GM12878 (cell line): ENCODE results near the gene CREB5. TPM values are rescaled to one million over a fixed set of nuclear protein-coding genes. Genes with fewer than 3 reads are reported as not detected.
A peak's percentile ranks its signal among the peaks of the same experiment; 100 is the strongest.

ENCODE experiments used
- ATAC-seq: fragments of 200-7000 bp; cut with Tn5 transposase; 3 replicates; pipeline ENCODE4 v1.9.1; 2020; ENCODE audit warnings: mild to moderate bottlenecking, moderate library complexity
- BruUV-seq: library from RNA; stranded (reverse); fragments of 400-500 nt; replicated peaks from 2 replicates; lab custom pipeline; 2021; lab: Mats Ljungman, UMichigan
- CTCF ChIA-PET: fragments of 300-600 bp; sonication (Branson Sonifier 250); formaldehyde crosslinking; extraction: SDS; loops from one replicate; lab custom pipeline; 2021; ENCODE audit warnings: inconsistent platforms; lab: Yijun Ruan, JAX
- POLR2A ChIA-PET: fragments of 350-600 bp; formaldehyde crosslinking; extraction: SDS; loops from one replicate; lab custom pipeline; 2021; ENCODE audit warnings: inconsistent platforms; lab: Charles Lee
- RAD21 ChIA-PET: fragments of 300-600 bp; sonication (Branson Sonifier 250); formaldehyde crosslinking; loops from one replicate; lab custom pipeline; 2023; ENCODE audit warnings: antibody characterized with exemption; ENCODE audit not compliant: unreplicated experiment; lab: Charles Lee
- SMC1A ChIA-PET: fragments of 300-600 bp; sonication (Branson Sonifier 250); formaldehyde crosslinking; loops from one replicate; lab custom pipeline; 2023; ENCODE audit not compliant: unreplicated experiment, uncharacterized antibody; lab: Charles Lee
- DNase-seq: peaks from one replicate; pipeline ENCODE4 v3.0.0-alpha.2; 2011; ENCODE audit warnings: low read depth, low spot score
- FAIRE-seq: peaks from 3 replicates; lab custom pipeline; 2011; peaks lifted over from hg19 to GRCh38; lab: Jason Lieb, UNC
- H2AFZ ChIP-seq: 2 replicates; pipeline ENCODE4 v1.6.0; 2011; ENCODE audit warnings: low read depth, low read length, control low read depth; ENCODE audit not compliant: control insufficient read depth
- H3K27ac ChIP-seq: 2 replicates; pipeline ENCODE4 v1.5.1; 2011; ENCODE audit warnings: control low read depth; ENCODE audit not compliant: control insufficient read depth, insufficient read depth
- H3K27me3 ChIP-seq, 2 experiments: replicated peaks in 1 of 2; 2 replicates each; pipeline versions ENCODE4 v1.6.0 to v1.6.1; 2011; ENCODE audit warnings: low read length in 1 of 2; ENCODE audit not compliant: control insufficient read depth in 2 of 2, insufficient read depth in 2 of 2
- H3K36me3 ChIP-seq, 2 experiments: 2 replicates each; pipeline ENCODE4 v1.5.1; 2011; ENCODE audit warnings: low read length in 1 of 2; ENCODE audit not compliant: control insufficient read depth in 2 of 2, insufficient read depth in 2 of 2
- H3K4me1 ChIP-seq: 2 replicates; pipeline ENCODE4 v1.6.1; 2011; ENCODE audit warnings: mild to moderate bottlenecking, low read length, moderate library complexity, mixed read lengths; ENCODE audit not compliant: control insufficient read depth, insufficient read depth
- H3K4me2 ChIP-seq: 2 replicates; pipeline ENCODE4 v1.6.0; 2011; ENCODE audit warnings: control low read depth; ENCODE audit not compliant: control insufficient read depth, insufficient read depth
- H3K4me3 ChIP-seq: fragments of 200-600 bp; sonication (generic); 2 replicates; pipeline ENCODE4 v1.5.1; 2016
- H3K79me2 ChIP-seq: 2 replicates; pipeline ENCODE4 v1.6.0; 2011; ENCODE audit warnings: low read length; ENCODE audit not compliant: control insufficient read depth, insufficient read depth
- H3K9ac ChIP-seq: 2 replicates; pipeline ENCODE4 v1.8.0; 2011; ENCODE audit warnings: low read length, control low read depth, mixed read lengths; ENCODE audit not compliant: control insufficient read depth, insufficient read depth
- H3K9me3 ChIP-seq: replicated peaks from 3 replicates; pipeline ENCODE4 v1.5.1; 2011; ENCODE audit warnings: mild to moderate bottlenecking, low read length; ENCODE audit not compliant: control insufficient read depth, insufficient read depth
- H4K20me1 ChIP-seq: 2 replicates; pipeline ENCODE4 v1.6.0; 2011; ENCODE audit not compliant: control insufficient read depth, insufficient read depth
- BMI1 ChIP-seq: fragments of 450-650 bp; IDR thresholded peaks from 2 replicates; pipeline ENCODE4 v1.6.1; 2016; ENCODE audit warnings: mild to moderate bottlenecking, moderate library complexity, borderline replicate concordance
- EGR1 ChIP-seq, 2 experiments: IDR thresholded peaks; 1 replicate in 1 of 2; 2 replicates in 1 of 2; pipeline ENCODE4 v1.6.1; 2011 to 2012; ENCODE audit warnings: low read depth in 2 of 2, low read length in 2 of 2, borderline replicate concordance in 1 of 2, mild to moderate bottlenecking in 1 of 2, moderate library complexity in 1 of 2
- EP300 ChIP-seq, 2 experiments: fragments of 150-350 bp in 1 of 2; IDR thresholded peaks; 2 replicates each; pipeline ENCODE4 v1.6.1; 2011 to 2012; ENCODE audit warnings: low read depth in 2 of 2, low read length in 2 of 2, borderline replicate concordance in 1 of 2, improper control_type of control experiment in 1 of 2, inconsistent platforms in 1 of 2; ENCODE audit not compliant: control insufficient read depth in 1 of 2
- ETV6 ChIP-seq, 2 experiments: fragments of 450-650 bp in 1 of 2; IDR thresholded peaks in 1 of 2; conservative IDR thresholded peaks in 1 of 2; 2 replicates each; pipeline ENCODE4 v1.6.1; 2014; ENCODE audit warnings: antibody characterized with exemption in 1 of 2, borderline replicate concordance in 1 of 2, low read depth in 1 of 2, mild to moderate bottlenecking in 1 of 2, moderate library complexity in 1 of 2
- IKZF2 ChIP-seq, 2 experiments: fragments of 450-650 bp; IDR thresholded peaks; 2 replicates each; pipeline ENCODE4 v1.6.1; 2017; ENCODE audit warnings: mild to moderate bottlenecking in 2 of 2, moderate library complexity in 2 of 2
- IRF4 ChIP-seq: IDR thresholded peaks from 2 replicates; pipeline ENCODE4 v1.6.1; 2011; ENCODE audit warnings: low read depth, low read length
- JUNB ChIP-seq: IDR thresholded peaks from 2 replicates; pipeline ENCODE4 v1.6.1; 2016; ENCODE audit warnings: antibody characterized with exemption, mild to moderate bottlenecking
- MEF2A ChIP-seq: IDR thresholded peaks from 2 replicates; pipeline ENCODE4 v1.6.1; 2011; ENCODE audit warnings: low read depth, mild to moderate bottlenecking, low read length, moderate library complexity; ENCODE audit not compliant: insufficient read depth
- NFXL1 ChIP-seq: fragments of 450-650 bp; IDR thresholded peaks from 2 replicates; pipeline ENCODE4 v1.6.1; 2017; ENCODE audit warnings: antibody characterized with exemption, mild to moderate bottlenecking, borderline replicate concordance
- NRF1 ChIP-seq: conservative IDR thresholded peaks from 2 replicates; pipeline ENCODE4 v1.6.1; 2011; ENCODE audit warnings: mild to moderate bottlenecking, low read depth, low read length, improper control_type of control experiment
- POLR2AphosphoS5 ChIP-seq: IDR thresholded peaks from 2 replicates; pipeline ENCODE4 v1.6.1; 2011; ENCODE audit warnings: mild to moderate bottlenecking, low read length, inconsistent platforms
- SMAD1 ChIP-seq: fragments of 450-650 bp; IDR thresholded peaks from 2 replicates; pipeline ENCODE4 v1.6.1; 2018; ENCODE audit warnings: mild to moderate bottlenecking, low read depth; ENCODE audit not compliant: partially characterized antibody
- SPI1 ChIP-seq: IDR thresholded peaks from 2 replicates; pipeline ENCODE4 v1.6.1; 2011; ENCODE audit warnings: low read depth, mild to moderate bottlenecking, low read length, moderate library complexity, borderline replicate concordance; ENCODE audit not compliant: insufficient read depth
- STAT3 ChIP-seq: IDR thresholded peaks from 2 replicates; pipeline ENCODE4 v1.6.1; 2011; ENCODE audit warnings: low read depth, low read length, improper control_type of control experiment
- WRNIP1 ChIP-seq: IDR thresholded peaks from 2 replicates; pipeline ENCODE4 v1.6.1; 2011; ENCODE audit warnings: low read depth, low read length, improper control_type of control experiment, borderline replicate concordance
- ZNF24 ChIP-seq: fragments of 450-650 bp; IDR thresholded peaks from 2 replicates; pipeline ENCODE4 v1.6.1; 2017; ENCODE audit warnings: antibody characterized with exemption, mild to moderate bottlenecking
- WGBS: methylation state at CpG from one replicate; pipeline ENCODE4 v1.1.6; 2016; ENCODE audit warnings: low lambda C conversion rate; ENCODE audit not compliant: insufficient replicate concordance, insufficient coverage; ENCODE audit errors: missing lambda C conversion rate; 5-methylcytosine and 5-hydroxymethylcytosine counted together
- in situ Hi-C: fragments of 300-500 bp; cut with MboI; formaldehyde crosslinking; loops from 9 replicates; pipeline ENCODE4 v1.14.3; 2018; ENCODE audit warnings: mixed read lengths
- intact Hi-C: fragments of 100-400 bp; cut with micrococcal nuclease; formaldehyde crosslinking; loops from one replicate; pipeline ENCODE4 v1.14.2; 2022; ENCODE audit not compliant: unreplicated experiment
- polyA plus RNA-seq, 11 experiments: library from polyadenylated mRNA; depleted of rRNA in 4 of 11; unstranded in 6 of 11; stranded (reverse) in 5 of 11; fragments of >200 nt; fragmentation: Nextera tagmentation in 4 of 11; fragmentation: Illumina TruSeq in 1 of 11; extraction: Ambion mirVana in 4 of 11; extraction: Trizol in 1 of 11; gene quantifications; 1 replicate in 1 of 11; 2 replicates in 10 of 11; pipeline versions ENCODE4 v1.2.1 to v1.2.3, GENCODE V29; 2011 to 2016; ENCODE audit warnings: inconsistent platforms in 2 of 11, missing spikeins in 2 of 11, low read depth in 1 of 11
- total RNA-seq, 4 experiments: library from RNA; depleted of rRNA in 3 of 4; stranded (reverse); fragments of >200 nt in 3 of 4; fragmentation: Illumina TruSeq in 1 of 4; extraction: Trizol in 1 of 4; gene quantifications; 2 replicates each; pipeline versions ENCODE4 v1.2.1 to v1.2.3, GENCODE V29; 2013 to 2021
- TF ChIP-seq, protein P1 (sequence below): fragments of 450-650 bp; formaldehyde crosslinking; IDR thresholded peaks from 2 replicates; pipeline ENCODE4 v1.4.0; 2022; ENCODE audit warnings: mild to moderate bottlenecking, moderate library complexity
- TF ChIP-seq, protein P2 (sequence below): IDR thresholded peaks from 2 replicates; pipeline ENCODE4 v1.6.1; 2012; ENCODE audit warnings: low read depth, low read length, improper control_type of control experiment

The CREB5 gene
- total and polyA plus RNA-seq, 10 of the 15 experiments (the other 5 are each of a cell fraction or from before 2014, with no cell fraction given), result 12.9 to 74.1 (median 53.0) TPM

DNA sequence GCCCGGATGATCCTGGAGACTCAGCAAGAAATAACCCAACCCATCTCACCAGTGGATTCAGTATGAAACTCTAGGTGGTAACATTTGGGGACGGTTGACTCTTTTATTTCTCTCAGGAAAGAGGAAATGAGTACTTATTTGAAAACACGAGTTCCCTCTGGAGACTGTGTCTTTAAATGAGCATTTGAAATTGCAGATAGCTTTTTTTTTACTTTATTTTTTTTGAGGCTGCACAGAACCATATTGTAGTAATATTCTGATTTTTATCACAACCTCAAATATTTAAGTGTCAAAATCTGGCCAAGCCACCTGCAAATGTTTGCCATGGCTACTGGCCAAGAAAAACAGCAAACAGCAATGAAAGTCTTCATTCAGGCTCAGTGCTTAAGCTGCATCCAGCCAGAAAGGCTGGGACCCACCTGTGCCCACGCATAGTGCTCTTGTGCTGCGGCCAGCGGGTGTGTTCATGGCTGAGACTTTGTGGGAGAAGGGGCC lies 160.8 kb downstream of the CREB5 start:
- CTCF ChIA-PET, result interaction anchor here (0.9 to 4.3 kb wide), 8 partner anchors 25 to 161 kb away, joined by 3 to 22 read pairs (median 4); partner anchors contain the start of gene CREB5
- no peak for FAIRE-seq
- in situ Hi-C loops, result no loop called here
- H3K4me2 ChIP-seq, result no peak overlapping the region
- ATAC-seq, result peak; percentile 40
- SMC1A ChIA-PET, result interaction anchor here (1.0 to 13.6 kb wide), 28 partner anchors 8 to 252 kb away, joined by 3 to 177 read pairs (median 5); partner anchors contain the start of gene CREB5
- no peak overlapping the region for H3K9ac ChIP-seq
- H3K27ac ChIP-seq, result peak overlapping the region; percentile 29
- POLR2A ChIA-PET, result interaction anchor here (0.6 to 9.5 kb wide), 14 partner anchors 19 to 162 kb away, joined by 3 to 88 read pairs (median 4); partner anchors contain the start of gene CREB5
- no peaks in the 10 kb centered on the region for H4K20me1 ChIP-seq
- intact Hi-C loops, result loop anchor here (1.0 kb wide), 4 partner anchors 48 to 160 kb away; no protein-coding TSS in a partner anchor
- no peaks in the 10 kb centered on the region for H3K27me3 ChIP-seq
- TSS peak; percentile 7 for BruUV-seq
- no peaks in the 10 kb centered on the region; the same call in 2 of the 3 replicates for H3K9me3 ChIP-seq
- H3K36me3 ChIP-seq, result no peaks in the 10 kb centered on the region; a peak in 1 of 4 replicates
- RAD21 ChIA-PET, result interaction anchor here (0.9 to 10.4 kb wide), 14 partner anchors 19 to 241 kb away, joined by 3 to 192 read pairs (median 12); partner anchors contain the start of gene CREB5
- WGBS, result 5% methylated on average over 6 of the region's 6 CpGs
- peaks cover 23% of the 10 kb centered on the region for H3K4me1 ChIP-seq
- no peak overlapping the region for H3K4me3 ChIP-seq
- H3K79me2 ChIP-seq, result peaks cover 12% of the 10 kb centered on the region
- H2AFZ ChIP-seq, result no peak overlapping the region
- no peak for DNase-seq
- TF ChIP-seq JUNB (peak; percentile 11; the same call in 1 of the 2 replicates), NRF1 (no peak), EGR1 (IDR thresholded peaks at IDR 0.05; ENCODE audit: borderline replicate concordance in 1 of 2, low read depth in 2 of 2, low read length in 2 of 2) (peak in 1 of 2 experiments; percentile 75; a peak in 2 of 3 replicates), IRF4 (0 out of 2 replicates have a peak, but pooled peaks have one; percentile 9), ZNF24 (no peak), MEF2A (0 out of 2 replicates have a peak, but pooled peaks have one; percentile 26), NFXL1 (no peak), POLR2AphosphoS5 (0 out of 2 replicates have a peak, but pooled peaks have one; percentile 8), SMAD1 (peak; percentile 42), ETV6 (conservative IDR thresholded peaks at IDR 0.05 in 1 of 2, IDR thresholded peaks at IDR 0.05 in 1 of 2; ENCODE audit: borderline replicate concordance in 1 of 2, low read depth in 1 of 2) (peak in 1 of 2 experiments; percentile 63; a peak in 2 of 4 replicates), BMI1 (0 out of 2 replicates have a peak, but pooled peaks have one; percentile 7), WRNIP1 (0 out of 2 replicates have a peak, but pooled peaks have one; percentile 32), SPI1 (peak; percentile 88), EP300 (IDR thresholded peaks at IDR 0.05; ENCODE audit: borderline replicate concordance in 1 of 2, control insufficient read depth in 1 of 2, low read depth in 2 of 2, low read length in 2 of 2) (peak in 1 of 2 experiments; percentile 9; a peak in 2 of 4 replicates), IKZF2 (IDR thresholded peaks at IDR 0.05) (peak; percentile 77 to 79; a peak in 2 of 4 replicates), STAT3 (no peak)
- TF ChIP-seq, protein P1, sequence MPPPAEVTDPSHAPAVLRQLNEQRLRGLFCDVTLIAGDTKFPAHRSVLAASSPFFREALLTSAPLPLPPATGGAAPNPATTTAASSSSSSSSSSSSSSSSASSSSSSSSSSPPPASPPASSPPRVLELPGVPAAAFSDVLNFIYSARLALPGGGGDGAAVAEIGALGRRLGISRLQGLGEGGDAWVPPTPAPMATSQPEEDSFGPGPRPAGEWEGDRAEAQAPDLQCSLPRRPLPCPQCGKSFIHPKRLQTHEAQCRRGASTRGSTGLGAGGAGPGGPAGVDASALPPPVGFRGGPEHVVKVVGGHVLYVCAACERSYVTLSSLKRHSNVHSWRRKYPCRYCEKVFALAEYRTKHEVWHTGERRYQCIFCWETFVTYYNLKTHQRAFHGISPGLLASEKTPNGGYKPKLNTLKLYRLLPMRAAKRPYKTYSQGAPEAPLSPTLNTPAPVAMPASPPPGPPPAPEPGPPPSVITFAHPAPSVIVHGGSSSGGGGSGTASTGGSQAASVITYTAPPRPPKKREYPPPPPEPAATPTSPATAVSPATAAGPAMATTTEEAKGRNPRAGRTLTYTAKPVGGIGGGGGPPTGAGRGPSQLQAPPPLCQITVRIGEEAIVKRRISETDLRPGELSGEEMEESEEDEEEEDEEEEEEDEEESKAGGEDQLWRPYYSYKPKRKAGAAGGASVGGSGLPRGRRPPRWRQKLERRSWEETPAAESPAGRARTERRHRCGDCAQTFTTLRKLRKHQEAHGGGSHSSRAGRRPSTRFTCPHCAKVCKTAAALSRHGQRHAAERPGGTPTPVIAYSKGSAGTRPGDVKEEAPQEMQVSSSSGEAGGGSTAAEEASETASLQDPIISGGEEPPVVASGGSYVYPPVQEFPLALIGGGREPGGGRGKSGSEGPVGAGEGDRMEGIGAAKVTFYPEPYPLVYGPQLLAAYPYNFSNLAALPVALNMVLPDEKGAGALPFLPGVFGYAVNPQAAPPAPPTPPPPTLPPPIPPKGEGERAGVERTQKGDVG (CRISPR knock-in tag), result no peak
- TF ChIP-seq, protein P2, sequence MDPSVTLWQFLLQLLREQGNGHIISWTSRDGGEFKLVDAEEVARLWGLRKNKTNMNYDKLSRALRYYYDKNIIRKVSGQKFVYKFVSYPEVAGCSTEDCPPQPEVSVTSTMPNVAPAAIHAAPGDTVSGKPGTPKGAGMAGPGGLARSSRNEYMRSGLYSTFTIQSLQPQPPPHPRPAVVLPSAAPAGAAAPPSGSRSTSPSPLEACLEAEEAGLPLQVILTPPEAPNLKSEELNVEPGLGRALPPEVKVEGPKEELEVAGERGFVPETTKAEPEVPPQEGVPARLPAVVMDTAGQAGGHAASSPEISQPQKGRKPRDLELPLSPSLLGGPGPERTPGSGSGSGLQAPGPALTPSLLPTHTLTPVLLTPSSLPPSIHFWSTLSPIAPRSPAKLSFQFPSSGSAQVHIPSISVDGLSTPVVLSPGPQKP, result no peak
